SU-DHL-6 (cell line): ENCODE results near the gene NBEA.
"Not testable (repeated sequence)": the region's sequence is repeated elsewhere in the genome, so short reads cannot be mapped to it uniquely, and the experiment has no call there.

Experiments
- H2AFZ ChIP-seq: fragments of 200-600 bp; sonication (generic); 2 replicates; pipeline ENCODE4 v1.6.1; 2014; ENCODE audit warnings: low read depth, mild to moderate bottlenecking, moderate library complexity, mixed read lengths, antibody characterized with exemption, low read length; ENCODE audit not compliant: severe bottlenecking
- H3F3A ChIP-seq: fragments of 200-600 bp; shearing (Covaris generic); 2 replicates; pipeline ENCODE4 v1.6.0; 2016; ENCODE audit warnings: antibody characterized with exemption, mild to moderate bottlenecking; ENCODE audit not compliant: insufficient read depth
- H3K27ac ChIP-seq: fragments of 200-600 bp; sonication (generic); 2 replicates; pipeline ENCODE4 v1.5.1; 2016; ENCODE audit warnings: low read depth, mild to moderate bottlenecking, low read length, moderate library complexity, mixed read lengths
- H3K27me3 ChIP-seq: fragments of 200-600 bp; sonication (generic), shearing (Covaris generic); 2 replicates; pipeline ENCODE4 v1.6.0; 2014; ENCODE audit warnings: mild to moderate bottlenecking, low read length
- H3K36me3 ChIP-seq: fragments of 200-600 bp; sonication (generic); 2 replicates; pipeline ENCODE4 v1.6.1; 2014; ENCODE audit warnings: mild to moderate bottlenecking, low read length, mixed read lengths
- H3K4me2 ChIP-seq: fragments of 300-600, 200-600 bp; shearing (Covaris generic), sonication (generic); 2 replicates; pipeline ENCODE4 v1.6.0; 2014; ENCODE audit warnings: low read length, low read depth, mild to moderate bottlenecking; ENCODE audit not compliant: poor library complexity, severe bottlenecking
- H3K4me3 ChIP-seq: fragments of 200-600 bp; sonication (generic); 2 replicates; pipeline ENCODE4 v1.5.1; 2014; ENCODE audit warnings: antibody characterized with exemption, low read length, mild to moderate bottlenecking, mixed read lengths; ENCODE audit not compliant: insufficient read depth, poor library complexity, severe bottlenecking
- H3K79me2 ChIP-seq: fragments of 200-600 bp; sonication (generic); 2 replicates; pipeline ENCODE4 v1.6.1; 2014; ENCODE audit warnings: mild to moderate bottlenecking, low read length, moderate library complexity; ENCODE audit not compliant: insufficient read depth
- H3K9ac ChIP-seq: fragments of 200-600 bp; sonication (generic); 2 replicates; pipeline ENCODE4 v1.7.0; 2014; ENCODE audit warnings: mild to moderate bottlenecking, low read length
- H3K9me2 ChIP-seq: fragments of 200-600 bp; sonication (generic); replicated peaks from 2 replicates; pipeline ENCODE4 v1.6.1; 2014; ENCODE audit warnings: low read length; ENCODE audit not compliant: insufficient read depth
- H3K9me3 ChIP-seq: fragments of 200-600 bp; sonication (generic); 2 replicates; pipeline ENCODE4 v1.6.1; 2014; ENCODE audit warnings: low read length, mixed read lengths; ENCODE audit not compliant: insufficient read depth
- H4K20me1 ChIP-seq: fragments of 200-600 bp; sonication (generic); 2 replicates; pipeline ENCODE4 v1.6.1; 2014; ENCODE audit warnings: low read depth, mild to moderate bottlenecking, antibody characterized with exemption, low read length, moderate library complexity, mixed read lengths
- EZH2phosphoT487 ChIP-seq: fragments of 200-600 bp; sonication (generic), shearing (Covaris generic); conservative IDR thresholded peaks from 2 replicates; pipeline ENCODE4 v1.6.1; 2018; ENCODE audit warnings: mild to moderate bottlenecking, antibody characterized with exemption, low read length, moderate library complexity, mixed read lengths
- TF ChIP-seq, protein P1 (sequence below): fragments of 200-600 bp; sonication (generic); IDR thresholded peaks from one replicate; pipeline ENCODE4 v1.5.1; 2017; ENCODE audit warnings: antibody characterized with exemption, mild to moderate bottlenecking, low read length, moderate library complexity; ENCODE audit not compliant: insufficient read depth, poor library complexity, severe bottlenecking

The NBEA gene

GRCh38 chr13:35675651-35676050 is 733.6 kb downstream of the NBEA start:
- H3K9me2 ChIP-seq: no peaks in the 10 kb centered on the region
- no peak overlapping the region for H3K27ac ChIP-seq
- H3F3A ChIP-seq: no peaks in the 10 kb centered on the region
- H4K20me1 ChIP-seq: no peaks in the 10 kb centered on the region
- no peak overlapping the region for H2AFZ ChIP-seq
- no peak overlapping the region for H3K4me2 ChIP-seq
- H3K36me3 ChIP-seq: no peaks in the 10 kb centered on the region
- no peak overlapping the region for H3K9ac ChIP-seq
- TF ChIP-seq, protein P1, sequence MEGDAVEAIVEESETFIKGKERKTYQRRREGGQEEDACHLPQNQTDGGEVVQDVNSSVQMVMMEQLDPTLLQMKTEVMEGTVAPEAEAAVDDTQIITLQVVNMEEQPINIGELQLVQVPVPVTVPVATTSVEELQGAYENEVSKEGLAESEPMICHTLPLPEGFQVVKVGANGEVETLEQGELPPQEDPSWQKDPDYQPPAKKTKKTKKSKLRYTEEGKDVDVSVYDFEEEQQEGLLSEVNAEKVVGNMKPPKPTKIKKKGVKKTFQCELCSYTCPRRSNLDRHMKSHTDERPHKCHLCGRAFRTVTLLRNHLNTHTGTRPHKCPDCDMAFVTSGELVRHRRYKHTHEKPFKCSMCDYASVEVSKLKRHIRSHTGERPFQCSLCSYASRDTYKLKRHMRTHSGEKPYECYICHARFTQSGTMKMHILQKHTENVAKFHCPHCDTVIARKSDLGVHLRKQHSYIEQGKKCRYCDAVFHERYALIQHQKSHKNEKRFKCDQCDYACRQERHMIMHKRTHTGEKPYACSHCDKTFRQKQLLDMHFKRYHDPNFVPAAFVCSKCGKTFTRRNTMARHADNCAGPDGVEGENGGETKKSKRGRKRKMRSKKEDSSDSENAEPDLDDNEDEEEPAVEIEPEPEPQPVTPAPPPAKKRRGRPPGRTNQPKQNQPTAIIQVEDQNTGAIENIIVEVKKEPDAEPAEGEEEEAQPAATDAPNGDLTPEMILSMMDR: no peak
- TF ChIP-seq EZH2phosphoT487: no peak
- H3K4me3 ChIP-seq: no peak overlapping the region
- no peaks in the 10 kb centered on the region for H3K79me2 ChIP-seq
- no peaks in the 10 kb centered on the region for H3K9me3 ChIP-seq
- no peaks in the 10 kb centered on the region for H3K27me3 ChIP-seq

GRCh38 chr13:35677863-35678262 is 735.8 kb downstream of the NBEA start:
- H3K36me3 ChIP-seq, H3K9me3 ChIP-seq, H3K9me2 ChIP-seq, H2AFZ ChIP-seq, H3K4me3 ChIP-seq, H4K20me1 ChIP-seq, H3K9ac ChIP-seq, H3K79me2 ChIP-seq, H3K4me2 ChIP-seq, H3K27ac ChIP-seq, H3K27me3 ChIP-seq, H3F3A ChIP-seq: not testable (repeated sequence)

- Histone ChIP-seq H3K79me2 (no peaks in the 10 kb centered on the region), H3K4me3 (no peak overlapping the region), H3K27ac (no peak overlapping the region), H3K36me3 (no peaks in the 10 kb centered on the region), H4K20me1 (no peaks in the 10 kb centered on the region), H3K9me2 (no peaks in the 10 kb centered on the region), H3F3A (no peaks in the 10 kb centered on the region), H3K9me3 (no peaks in the 10 kb centered on the region), H2AFZ (no peak overlapping the region), H3K4me2 (no peak overlapping the region), H3K9ac (no peak overlapping the region), H3K27me3 (no peaks in the 10 kb centered on the region)
- TF ChIP-seq, protein P1: no peak
- no peak for TF ChIP-seq EZH2phosphoT487
Measured at GRCh38 chr13:35681685-35682084, 739.6 kb downstream of the NBEA start.

- Histone ChIP-seq H3K9me2 (no peaks in the 10 kb centered on the region), H3K9me3 (no peaks in the 10 kb centered on the region)
- TF ChIP-seq, protein P1: no peak
- TF ChIP-seq EZH2phosphoT487: no peak
Measured at GRCh38 chr13:35684432-35684831, 742.4 kb downstream of the NBEA start.

More at GRCh38 chr13:35684432-35684831, 742.4 kb downstream of the NBEA start:
- Histone ChIP-seq H3K79me2 (no peaks in the 10 kb centered on the region), H3F3A (no peaks in the 10 kb centered on the region), H3K4me2 (no peak overlapping the region), H3K27ac (no peak overlapping the region), H2AFZ (no peak overlapping the region), H3K4me3 (no peak overlapping the region), H4K20me1 (no peaks in the 10 kb centered on the region), H3K27me3 (no peaks in the 10 kb centered on the region), H3K9ac (no peak overlapping the region), H3K36me3 (no peaks in the 10 kb centered on the region)
